WTC11 (cell line): ENCODE data around the gene NAGS.

ENCODE experiments used
- ELF4 ChIP-seq: sonication (generic); formaldehyde crosslinking; IDR thresholded peaks from 2 replicates; pipeline ENCODE4 v1.8.1; 2022; ENCODE audit warnings: low read depth, mild to moderate bottlenecking, moderate library complexity, missing genetic modification reagents
- RELA ChIP-seq: sonication (generic); formaldehyde crosslinking; IDR thresholded peaks from 2 replicates; pipeline ENCODE4 v1.8.1; 2022; ENCODE audit warnings: missing genetic modification reagents, mild to moderate bottlenecking, borderline replicate concordance
- SMAD3 ChIP-seq: sonication (generic); formaldehyde crosslinking; IDR thresholded peaks from 2 replicates; pipeline ENCODE4 v1.8.0; 2022; ENCODE audit warnings: missing genetic modification reagents, mild to moderate bottlenecking, borderline replicate concordance
- ZNF121 ChIP-seq: sonication (generic); formaldehyde crosslinking; IDR thresholded peaks from 2 replicates; pipeline ENCODE4 v1.8.0; 2023; ENCODE audit warnings: missing genetic modification reagents
- ZNF138 ChIP-seq: sonication (generic); formaldehyde crosslinking; conservative IDR thresholded peaks from 2 replicates; pipeline ENCODE4 v1.8.1; 2022; ENCODE audit warnings: mild to moderate bottlenecking, moderate library complexity, missing genetic modification reagents
- TF ChIP-seq, protein P1 (sequence below): sonication (generic); formaldehyde crosslinking; IDR thresholded peaks from 2 replicates; pipeline ENCODE4 v1.8.0; 2022; ENCODE audit warnings: mild to moderate bottlenecking, missing genetic modification reagents
- TF ChIP-seq, protein P2 (sequence below): fragments of 200-600 bp; IDR thresholded peaks from 2 replicates; pipeline ENCODE4 v1.8.0; 2022; ENCODE audit warnings: antibody characterized with exemption
- TF ChIP-seq, protein P3 (sequence below): sonication (generic); formaldehyde crosslinking; conservative IDR thresholded peaks from 2 replicates; pipeline ENCODE4 v1.8.1; 2023; ENCODE audit warnings: mild to moderate bottlenecking, low read depth, missing genetic modification reagents, moderate library complexity

DNA sequence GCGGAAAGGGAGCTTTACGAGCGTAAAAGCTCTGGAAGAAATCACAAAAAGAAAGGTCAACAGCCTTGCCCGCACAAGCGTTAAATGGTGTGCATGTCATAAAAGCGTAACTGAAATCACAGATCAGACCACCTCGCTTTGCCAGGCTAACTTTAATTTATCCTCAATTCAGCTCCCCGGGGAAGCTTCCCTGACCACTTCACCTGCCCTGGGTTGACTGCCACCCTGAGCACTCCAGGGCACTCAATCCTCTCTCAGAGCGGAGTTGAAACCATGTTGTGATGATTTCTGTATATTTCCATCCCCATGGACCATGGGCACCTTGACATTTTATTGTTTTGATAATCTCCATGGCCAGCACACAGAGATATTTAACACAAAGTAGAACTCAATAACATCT, 16.1 kb upstream of the NAGS start:
- TF ChIP-seq, protein P1, sequence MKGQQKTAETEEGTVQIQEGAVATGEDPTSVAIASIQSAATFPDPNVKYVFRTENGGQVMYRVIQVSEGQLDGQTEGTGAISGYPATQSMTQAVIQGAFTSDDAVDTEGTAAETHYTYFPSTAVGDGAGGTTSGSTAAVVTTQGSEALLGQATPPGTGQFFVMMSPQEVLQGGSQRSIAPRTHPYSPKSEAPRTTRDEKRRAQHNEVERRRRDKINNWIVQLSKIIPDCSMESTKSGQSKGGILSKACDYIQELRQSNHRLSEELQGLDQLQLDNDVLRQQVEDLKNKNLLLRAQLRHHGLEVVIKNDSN (CRISPR knock-in tag) = no peak
- TF ChIP-seq, protein P2, sequence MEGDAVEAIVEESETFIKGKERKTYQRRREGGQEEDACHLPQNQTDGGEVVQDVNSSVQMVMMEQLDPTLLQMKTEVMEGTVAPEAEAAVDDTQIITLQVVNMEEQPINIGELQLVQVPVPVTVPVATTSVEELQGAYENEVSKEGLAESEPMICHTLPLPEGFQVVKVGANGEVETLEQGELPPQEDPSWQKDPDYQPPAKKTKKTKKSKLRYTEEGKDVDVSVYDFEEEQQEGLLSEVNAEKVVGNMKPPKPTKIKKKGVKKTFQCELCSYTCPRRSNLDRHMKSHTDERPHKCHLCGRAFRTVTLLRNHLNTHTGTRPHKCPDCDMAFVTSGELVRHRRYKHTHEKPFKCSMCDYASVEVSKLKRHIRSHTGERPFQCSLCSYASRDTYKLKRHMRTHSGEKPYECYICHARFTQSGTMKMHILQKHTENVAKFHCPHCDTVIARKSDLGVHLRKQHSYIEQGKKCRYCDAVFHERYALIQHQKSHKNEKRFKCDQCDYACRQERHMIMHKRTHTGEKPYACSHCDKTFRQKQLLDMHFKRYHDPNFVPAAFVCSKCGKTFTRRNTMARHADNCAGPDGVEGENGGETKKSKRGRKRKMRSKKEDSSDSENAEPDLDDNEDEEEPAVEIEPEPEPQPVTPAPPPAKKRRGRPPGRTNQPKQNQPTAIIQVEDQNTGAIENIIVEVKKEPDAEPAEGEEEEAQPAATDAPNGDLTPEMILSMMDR = no peak
- TF ChIP-seq ELF4 (CRISPR knock-in tag) (no peak), ZNF138 (CRISPR knock-in tag) (no peak), SMAD3 (CRISPR knock-in tag) (no peak), RELA (CRISPR knock-in tag) (no peak), ZNF121 (no peak)
- TF ChIP-seq, protein P3, sequence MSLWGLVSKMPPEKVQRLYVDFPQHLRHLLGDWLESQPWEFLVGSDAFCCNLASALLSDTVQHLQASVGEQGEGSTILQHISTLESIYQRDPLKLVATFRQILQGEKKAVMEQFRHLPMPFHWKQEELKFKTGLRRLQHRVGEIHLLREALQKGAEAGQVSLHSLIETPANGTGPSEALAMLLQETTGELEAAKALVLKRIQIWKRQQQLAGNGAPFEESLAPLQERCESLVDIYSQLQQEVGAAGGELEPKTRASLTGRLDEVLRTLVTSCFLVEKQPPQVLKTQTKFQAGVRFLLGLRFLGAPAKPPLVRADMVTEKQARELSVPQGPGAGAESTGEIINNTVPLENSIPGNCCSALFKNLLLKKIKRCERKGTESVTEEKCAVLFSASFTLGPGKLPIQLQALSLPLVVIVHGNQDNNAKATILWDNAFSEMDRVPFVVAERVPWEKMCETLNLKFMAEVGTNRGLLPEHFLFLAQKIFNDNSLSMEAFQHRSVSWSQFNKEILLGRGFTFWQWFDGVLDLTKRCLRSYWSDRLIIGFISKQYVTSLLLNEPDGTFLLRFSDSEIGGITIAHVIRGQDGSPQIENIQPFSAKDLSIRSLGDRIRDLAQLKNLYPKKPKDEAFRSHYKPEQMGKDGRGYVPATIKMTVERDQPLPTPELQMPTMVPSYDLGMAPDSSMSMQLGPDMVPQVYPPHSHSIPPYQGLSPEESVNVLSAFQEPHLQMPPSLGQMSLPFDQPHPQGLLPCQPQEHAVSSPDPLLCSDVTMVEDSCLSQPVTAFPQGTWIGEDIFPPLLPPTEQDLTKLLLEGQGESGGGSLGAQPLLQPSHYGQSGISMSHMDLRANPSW (CRISPR knock-in tag) = no peak
